Measurements from ENCODE around the gene PFDN6.

- TF ChIP-seq CTCF (IDR thresholded peaks at IDR 0.05; ENCODE audit: low read depth, low read length) (no peak), POLR2A (IDR thresholded peaks at IDR 0.05; ENCODE audit: extremely low read depth, insufficient read length) (no peak), MYC (IDR thresholded peaks at IDR 0.05; ENCODE audit: low read depth, low read length) (no peak)
- TF ChIP-seq, protein P1, sequence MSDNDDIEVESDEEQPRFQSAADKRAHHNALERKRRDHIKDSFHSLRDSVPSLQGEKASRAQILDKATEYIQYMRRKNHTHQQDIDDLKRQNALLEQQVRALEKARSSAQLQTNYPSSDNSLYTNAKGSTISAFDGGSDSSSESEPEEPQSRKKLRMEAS (IDR thresholded peaks at IDR 0.05; ENCODE audit: low read depth, low read length): no peak
These were observed 30.5 kb downstream of the PFDN6 start for GRCh38 chr6:33319939-33320314.

Measured in NB4 (cell line).